Activated naive CD4-positive, alpha-beta T cell treated with anti-CD3 and anti-CD28 coated beads, Interleukin-2, amount 50 U/mL, for 24 hours (primary cell): ENCODE results near the gene LCP2.

Experiments used
- H3K27ac Mint-ChIP-seq: one replicate; pipeline ENCODE4 v1.8.0; 2021; ENCODE audit warnings: mild to moderate bottlenecking, mixed read lengths
- H3K27me3 Mint-ChIP-seq: one replicate; pipeline ENCODE4 v1.8.0; 2021; ENCODE audit warnings: mixed read lengths
- H3K36me3 Mint-ChIP-seq: one replicate; pipeline ENCODE4 v1.8.0; 2021; ENCODE audit warnings: mixed read lengths
- H3K4me1 Mint-ChIP-seq: one replicate; pipeline ENCODE4 v1.8.0; 2021; ENCODE audit warnings: mixed read lengths
- H3K4me3 Mint-ChIP-seq: one replicate; pipeline ENCODE4 v1.8.0; 2021; ENCODE audit warnings: mild to moderate bottlenecking, mixed read lengths
- H3K9me3 Mint-ChIP-seq: one replicate; pipeline ENCODE4 v1.8.0; 2021; ENCODE audit warnings: mixed read lengths

LCP2 gene

GRCh38 chr5:170330568-170331054 lies 33.0 kb upstream of the LCP2 start:
- no peak overlapping the region for H3K4me3 Mint-ChIP-seq
- H3K36me3 Mint-ChIP-seq, result no peaks in the 10 kb centered on the region
- no peak overlapping the region for H3K27ac Mint-ChIP-seq
- H3K9me3 Mint-ChIP-seq, result no peaks in the 10 kb centered on the region
- H3K4me1 Mint-ChIP-seq, result peaks cover 41% of the 10 kb centered on the region
- no peaks in the 10 kb centered on the region for H3K27me3 Mint-ChIP-seq

- Mint-ChIP-seq H3K4me1 (peaks cover 37% of the 10 kb centered on the region), H3K9me3 (no peaks in the 10 kb centered on the region), H3K4me3 (no peak overlapping the region), H3K36me3 (peaks cover 2% of the 10 kb centered on the region), H3K27me3 (no peaks in the 10 kb centered on the region), H3K27ac (no peak overlapping the region)
Observed at GRCh38 chr5:170329524-170329923, 31.9 kb upstream of the LCP2 start.

GRCh38 chr5:170327829-170328228 lies 30.3 kb upstream of the LCP2 start:
- H3K4me3 Mint-ChIP-seq, result no peak overlapping the region
- no peaks in the 10 kb centered on the region for H3K27me3 Mint-ChIP-seq
- peaks cover 28% of the 10 kb centered on the region for H3K4me1 Mint-ChIP-seq
- H3K36me3 Mint-ChIP-seq, result peaks cover 2% of the 10 kb centered on the region
- H3K9me3 Mint-ChIP-seq, result no peaks in the 10 kb centered on the region
- no peak overlapping the region for H3K27ac Mint-ChIP-seq

- H3K4me1 Mint-ChIP-seq, result peaks cover 21% of the 10 kb centered on the region
Observed at GRCh38 chr5:170327168-170327567, 29.6 kb upstream of the LCP2 start.

GRCh38 chr5:170319301-170319700 lies 21.7 kb upstream of the LCP2 start:
- Mint-ChIP-seq H3K4me3 (no peak overlapping the region), H3K27me3 (no peaks in the 10 kb centered on the region), H3K4me1 (peaks cover 57% of the 10 kb centered on the region), H3K36me3 (no peaks in the 10 kb centered on the region), H3K27ac (peak overlapping the region; percentile 76), H3K9me3 (no peaks in the 10 kb centered on the region)

More at GRCh38 chr5:170327168-170327567, 29.6 kb upstream of the LCP2 start:
- peaks cover 2% of the 10 kb centered on the region for H3K36me3 Mint-ChIP-seq
- H3K4me3 Mint-ChIP-seq, result no peak overlapping the region
- no peaks in the 10 kb centered on the region for H3K27me3 Mint-ChIP-seq
- no peak overlapping the region for H3K27ac Mint-ChIP-seq
- H3K9me3 Mint-ChIP-seq, result no peaks in the 10 kb centered on the region

- no peaks in the 10 kb centered on the region for H3K27me3 Mint-ChIP-seq
- H3K27ac Mint-ChIP-seq, result no peak overlapping the region
- H3K36me3 Mint-ChIP-seq, result no peaks in the 10 kb centered on the region
- no peak overlapping the region for H3K4me3 Mint-ChIP-seq
- no peaks in the 10 kb centered on the region for H3K9me3 Mint-ChIP-seq
- peaks cover 68% of the 10 kb centered on the region for H3K4me1 Mint-ChIP-seq
Observed at GRCh38 chr5:170317499-170317898, 19.9 kb upstream of the LCP2 start.

GRCh38 chr5:170316937-170317336 lies 19.4 kb upstream of the LCP2 start:
- Mint-ChIP-seq H3K36me3 (no peaks in the 10 kb centered on the region), H3K4me1 (peaks cover 74% of the 10 kb centered on the region), H3K27me3 (no peaks in the 10 kb centered on the region), H3K9me3 (no peaks in the 10 kb centered on the region), H3K4me3 (no peak overlapping the region), H3K27ac (no peak overlapping the region)

- H3K4me1 Mint-ChIP-seq, result peaks cover 91% of the 10 kb centered on the region
- no peaks in the 10 kb centered on the region for H3K27me3 Mint-ChIP-seq
- H3K9me3 Mint-ChIP-seq, result no peaks in the 10 kb centered on the region
- H3K4me3 Mint-ChIP-seq, result no peak overlapping the region
- peak overlapping the region; percentile 79 for H3K27ac Mint-ChIP-seq
- H3K36me3 Mint-ChIP-seq, result peaks cover 2% of the 10 kb centered on the region
Observed at GRCh38 chr5:170315154-170315553, 17.6 kb upstream of the LCP2 start.

- H3K27me3 Mint-ChIP-seq, result no peaks in the 10 kb centered on the region
- H3K36me3 Mint-ChIP-seq, result peaks cover 2% of the 10 kb centered on the region
- H3K27ac Mint-ChIP-seq, result peak overlapping the region; percentile 12
- H3K4me3 Mint-ChIP-seq, result no peak overlapping the region
- peaks cover 91% of the 10 kb centered on the region for H3K4me1 Mint-ChIP-seq
- no peaks in the 10 kb centered on the region for H3K9me3 Mint-ChIP-seq
Observed at GRCh38 chr5:170314541-170315095, 17.0 kb upstream of the LCP2 start.

- H3K4me1 Mint-ChIP-seq, result peaks cover 91% of the 10 kb centered on the region
Observed at GRCh38 chr5:170313816-170314215, 16.2 kb upstream of the LCP2 start.

GRCh38 chr5:170313344-170313743 lies 15.8 kb upstream of the LCP2 start:
- Mint-ChIP-seq H3K27me3 (no peaks in the 10 kb centered on the region), H3K36me3 (peaks cover 4% of the 10 kb centered on the region), H3K4me3 (peak overlapping the region; percentile 80), H3K27ac (peak overlapping the region; percentile 97), H3K9me3 (no peaks in the 10 kb centered on the region), H3K4me1 (peaks cover 91% of the 10 kb centered on the region)

More at GRCh38 chr5:170313816-170314215, 16.2 kb upstream of the LCP2 start:
- Mint-ChIP-seq H3K27ac (peak overlapping the region; percentile 97), H3K36me3 (peaks cover 2% of the 10 kb centered on the region), H3K9me3 (no peaks in the 10 kb centered on the region), H3K27me3 (no peaks in the 10 kb centered on the region), H3K4me3 (peak overlapping the region; percentile 80)

- Mint-ChIP-seq H3K9me3 (no peaks in the 10 kb centered on the region), H3K36me3 (peaks cover 4% of the 10 kb centered on the region), H3K4me3 (peak overlapping the region; percentile 88), H3K4me1 (peaks cover 87% of the 10 kb centered on the region), H3K27ac (peak overlapping the region; percentile 97), H3K27me3 (no peaks in the 10 kb centered on the region)
Observed at GRCh38 chr5:170312666-170313065, 15.1 kb upstream of the LCP2 start.

- Mint-ChIP-seq H3K4me3 (peak overlapping the region; percentile 88), H3K27me3 (no peaks in the 10 kb centered on the region), H3K36me3 (peaks cover 4% of the 10 kb centered on the region), H3K27ac (peak overlapping the region; percentile 97), H3K4me1 (peaks cover 88% of the 10 kb centered on the region), H3K9me3 (no peaks in the 10 kb centered on the region)
Observed at GRCh38 chr5:170312301-170312595, 14.7 kb upstream of the LCP2 start.

GRCh38 chr5:170311511-170312300 lies 14.1 kb upstream of the LCP2 start:
- Mint-ChIP-seq H3K4me3 (peak overlapping the region; percentile 88), H3K36me3 (peaks cover 4% of the 10 kb centered on the region), H3K4me1 (peaks cover 88% of the 10 kb centered on the region), H3K27me3 (no peaks in the 10 kb centered on the region), H3K9me3 (no peaks in the 10 kb centered on the region), H3K27ac (peak overlapping the region; percentile 97)

GRCh38 chr5:170310256-170310926 lies 12.8 kb upstream of the LCP2 start:
- Mint-ChIP-seq H3K4me1 (peaks cover 92% of the 10 kb centered on the region), H3K9me3 (no peaks in the 10 kb centered on the region), H3K27ac (peak overlapping the region; percentile 72), H3K27me3 (no peaks in the 10 kb centered on the region), H3K36me3 (peaks cover 4% of the 10 kb centered on the region), H3K4me3 (peak overlapping the region; percentile 88)

GRCh38 chr5:170308686-170309085 lies 11.1 kb upstream of the LCP2 start:
- Mint-ChIP-seq H3K27me3 (no peaks in the 10 kb centered on the region), H3K9me3 (no peaks in the 10 kb centered on the region), H3K36me3 (peaks cover 4% of the 10 kb centered on the region), H3K4me3 (no peak overlapping the region), H3K27ac (peak overlapping the region; percentile 62), H3K4me1 (peaks cover 88% of the 10 kb centered on the region)
